WI38 (cell line): Measurements from ENCODE around the gene SHISA7.
"Not testable (repeated sequence)": the region's sequence is repeated elsewhere in the genome, so short reads cannot be mapped to it uniquely, and the experiment has no call there.

Experiments used
- H3K4me3 ChIP-seq: 2 replicates; pipeline ENCODE4 v1.5.1; 2011; ENCODE audit warnings: low read depth, mild to moderate bottlenecking, control low read depth, low read length
- TF ChIP-seq, protein P1 (sequence below): IDR thresholded peaks from 2 replicates; pipeline ENCODE4 v1.5.1; 2012; ENCODE audit warnings: low read depth, mild to moderate bottlenecking, control low read depth, low read length

Gene SHISA7

GRCh38 chr19:55449469-55449868 lies 6.4 kb upstream of the SHISA7 start:
- TF ChIP-seq, protein P1, sequence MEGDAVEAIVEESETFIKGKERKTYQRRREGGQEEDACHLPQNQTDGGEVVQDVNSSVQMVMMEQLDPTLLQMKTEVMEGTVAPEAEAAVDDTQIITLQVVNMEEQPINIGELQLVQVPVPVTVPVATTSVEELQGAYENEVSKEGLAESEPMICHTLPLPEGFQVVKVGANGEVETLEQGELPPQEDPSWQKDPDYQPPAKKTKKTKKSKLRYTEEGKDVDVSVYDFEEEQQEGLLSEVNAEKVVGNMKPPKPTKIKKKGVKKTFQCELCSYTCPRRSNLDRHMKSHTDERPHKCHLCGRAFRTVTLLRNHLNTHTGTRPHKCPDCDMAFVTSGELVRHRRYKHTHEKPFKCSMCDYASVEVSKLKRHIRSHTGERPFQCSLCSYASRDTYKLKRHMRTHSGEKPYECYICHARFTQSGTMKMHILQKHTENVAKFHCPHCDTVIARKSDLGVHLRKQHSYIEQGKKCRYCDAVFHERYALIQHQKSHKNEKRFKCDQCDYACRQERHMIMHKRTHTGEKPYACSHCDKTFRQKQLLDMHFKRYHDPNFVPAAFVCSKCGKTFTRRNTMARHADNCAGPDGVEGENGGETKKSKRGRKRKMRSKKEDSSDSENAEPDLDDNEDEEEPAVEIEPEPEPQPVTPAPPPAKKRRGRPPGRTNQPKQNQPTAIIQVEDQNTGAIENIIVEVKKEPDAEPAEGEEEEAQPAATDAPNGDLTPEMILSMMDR: no peak
- H3K4me3 ChIP-seq: no peak overlapping the region

GRCh38 chr19:55448175-55448490 lies 5.0 kb upstream of the SHISA7 start:
- not testable (repeated sequence) for H3K4me3 ChIP-seq

DNA sequence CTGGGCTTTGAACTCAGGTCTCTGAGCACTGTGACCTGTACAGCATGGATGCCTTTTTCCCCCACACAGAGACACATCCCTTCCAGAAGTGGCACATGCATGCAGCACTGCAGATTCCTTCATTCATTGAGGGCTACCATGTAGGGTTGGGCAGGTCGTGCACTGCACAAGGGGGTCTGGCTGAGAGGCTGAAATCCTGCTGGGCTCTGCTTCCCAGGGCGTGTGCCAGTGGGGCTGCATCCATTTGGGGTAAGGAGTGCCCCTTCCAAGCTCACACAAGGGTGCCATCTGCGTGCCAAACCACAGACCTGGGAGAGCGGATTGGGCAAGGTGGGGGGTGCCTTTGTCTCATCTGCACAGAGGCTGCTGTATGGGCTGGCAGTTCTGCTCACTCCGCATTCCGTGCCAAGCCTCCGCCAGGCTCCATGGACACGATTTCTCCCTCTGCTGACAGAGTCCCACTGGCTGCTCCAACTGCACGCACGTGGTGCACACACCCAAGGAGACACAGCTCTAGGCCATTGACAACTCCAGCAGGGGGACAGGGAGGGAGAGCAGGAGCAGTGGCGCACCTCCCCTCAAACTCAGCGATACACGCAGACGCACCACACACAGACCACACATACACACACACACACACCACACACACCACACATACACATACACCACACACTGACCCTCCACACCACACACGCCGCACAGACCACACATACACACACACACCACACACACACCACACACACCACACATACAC lies 4.5 kb upstream of the SHISA7 start:
- TF ChIP-seq, protein P1: no peak
- no peak overlapping the region for H3K4me3 ChIP-seq

DNA sequence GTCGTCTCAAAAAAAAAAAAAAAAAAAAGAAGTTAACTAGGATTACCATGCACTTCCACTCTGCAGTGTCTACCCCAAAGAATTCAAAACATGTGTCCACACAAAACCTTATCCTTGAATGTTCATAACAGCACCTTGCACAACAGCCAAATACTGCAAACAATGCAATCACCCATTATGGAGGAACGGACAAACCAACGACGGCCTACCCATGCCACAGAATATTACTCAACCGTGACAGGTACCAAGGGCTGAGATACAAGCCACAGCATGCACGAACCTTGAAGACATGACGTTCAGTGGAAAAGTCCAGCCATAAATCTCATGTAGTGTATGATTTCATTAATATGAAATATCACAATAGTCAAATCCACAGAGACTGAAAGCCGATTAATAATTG lies 3.0 kb upstream of the SHISA7 start:
- TF ChIP-seq, protein P1: no peak

DNA sequence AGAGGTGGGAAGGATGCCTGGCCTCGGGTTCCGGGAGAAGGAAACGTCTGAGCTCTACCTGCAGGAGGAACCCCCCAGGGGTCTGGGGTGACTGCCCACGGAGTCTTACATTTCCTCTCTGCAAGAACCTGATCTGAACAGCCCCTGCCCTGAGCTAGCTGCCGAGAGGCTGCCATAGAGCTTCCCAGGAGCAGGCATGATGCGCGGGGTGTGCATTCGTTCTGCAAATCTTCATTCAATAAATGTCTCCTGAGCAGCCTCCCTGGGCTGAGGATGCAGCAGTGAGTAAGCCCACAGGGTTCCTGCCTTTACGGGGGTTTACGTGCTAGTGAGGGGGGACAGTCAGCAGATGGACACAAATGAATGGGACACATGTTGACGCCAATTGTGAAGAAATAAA lies 1.5 kb upstream of the SHISA7 start:
- TF ChIP-seq, protein P1: no peak
- no peak overlapping the region for H3K4me3 ChIP-seq

More for the DNA sequence above, 3.0 kb upstream of the SHISA7 start:
- no peak overlapping the region for H3K4me3 ChIP-seq

DNA sequence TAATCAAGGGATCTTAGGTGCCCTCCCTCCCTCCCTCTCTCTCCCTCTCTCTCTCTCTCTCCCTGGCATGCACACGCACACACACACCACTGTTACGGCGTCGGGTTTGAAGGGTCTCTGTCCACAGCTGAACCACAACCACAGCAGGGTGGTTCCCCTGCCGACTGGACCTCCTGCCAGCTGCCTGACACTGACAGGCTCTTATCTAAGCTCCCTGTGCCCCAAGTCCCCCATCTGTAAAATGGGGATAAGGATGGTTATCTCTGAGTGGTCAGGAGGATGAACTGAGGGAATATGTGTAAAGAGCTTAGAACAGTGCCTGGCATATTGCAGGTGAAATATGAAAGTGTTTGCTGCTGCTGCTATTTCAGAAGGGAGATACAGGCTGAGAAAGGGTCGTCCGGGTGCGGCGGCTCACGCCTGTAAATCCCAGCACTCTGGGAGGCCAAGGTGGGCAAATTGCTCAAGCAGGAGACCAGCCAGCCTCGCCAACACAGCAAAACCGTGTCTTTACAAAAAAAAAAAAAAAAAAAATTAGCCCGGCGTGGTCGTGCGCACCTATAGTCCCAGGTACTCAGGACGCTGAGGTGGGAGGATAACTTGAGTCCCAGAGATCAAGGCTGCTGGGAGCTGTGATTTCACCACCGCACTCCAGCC lies 852 bp upstream of the SHISA7 start:
- H3K4me3 ChIP-seq: no peak overlapping the region
- TF ChIP-seq, protein P1: no peak

- no peak overlapping the region for H3K4me3 ChIP-seq
- TF ChIP-seq, protein P1: no peak
Measured at GRCh38 chr19:55442372-55442961, 633 bp downstream of the SHISA7 start.
